Measurements from ENCODE around the gene SMCO2.

DNA sequence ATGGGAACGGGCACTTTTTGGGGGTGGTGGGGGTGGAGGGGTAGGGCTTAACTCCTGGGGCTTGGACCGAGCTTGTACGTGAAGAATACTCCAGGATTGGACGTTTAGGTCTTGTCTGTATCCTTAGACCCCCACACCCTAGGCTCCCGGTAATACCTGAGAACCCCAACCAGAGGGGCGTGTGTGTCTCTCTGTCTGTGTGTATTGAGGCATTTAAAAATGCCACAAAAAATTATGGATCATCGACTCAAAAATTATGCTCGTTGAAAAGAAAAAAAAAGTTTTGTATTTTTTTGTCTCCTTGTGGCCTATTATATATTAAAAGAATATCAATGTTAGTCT, 77.9 kb downstream of the SMCO2 start:
- TF ChIP-seq POLR2A (IDR thresholded peaks at IDR 0.05; ENCODE audit: low read depth, low read length): no peak
- TF ChIP-seq TAF1 (IDR thresholded peaks at IDR 0.05; ENCODE audit: low read depth, low read length): no peak
- no peak for TF ChIP-seq POLR2AphosphoS5 (IDR thresholded peaks at IDR 0.05; ENCODE audit: low read depth, low read length)
- TF ChIP-seq PAX5 (IDR thresholded peaks at IDR 0.05; ENCODE audit: insufficient read depth, low read length, severe bottlenecking): no peak
- TF ChIP-seq SPI1 (IDR thresholded peaks at IDR 0.05; ENCODE audit: low read depth, low read length): no peak
- no peak for TF ChIP-seq POU2F2 (IDR thresholded peaks at IDR 0.05; ENCODE audit: low read depth, low read length)

Measured in GM12891 (cell line).